Mesenchymal stem cell (in vitro differentiated cells and primary cell): ENCODE data around the gene SUSD2.
A peak's percentile ranks its signal among the peaks of the same experiment; 100 is the strongest.

Experiments
- DNase-seq: peaks from one replicate; pipeline ENCODE4 v3.0.0-alpha.2; 2013
- H2AFZ ChIP-seq: one replicate; pipeline ENCODE4 v1.6.1; 2013; ENCODE audit warnings: low read depth, mild to moderate bottlenecking, control low read depth, inconsistent platforms, low read length, moderate library complexity
- H2AK5ac ChIP-seq: 2 replicates; pipeline ENCODE4 v1.6.1; 2013; ENCODE audit warnings: low read length, moderate library complexity, mild to moderate bottlenecking, inconsistent platforms; ENCODE audit not compliant: severe bottlenecking
- H2BK120ac ChIP-seq: one replicate; pipeline ENCODE4 v1.6.1; 2013; ENCODE audit warnings: low read depth, mild to moderate bottlenecking, inconsistent platforms, low read length, moderate library complexity
- H2BK12ac ChIP-seq, 2 experiments: one replicate each; pipeline ENCODE4 v1.6.1; 2013; ENCODE audit warnings: inconsistent platforms in 2 of 2, low read length in 2 of 2, mild to moderate bottlenecking in 2 of 2, moderate library complexity in 2 of 2, control low read depth in 1 of 2
- H2BK15ac ChIP-seq: one replicate; pipeline ENCODE4 v1.6.1; 2013; ENCODE audit warnings: mild to moderate bottlenecking, low read depth, inconsistent platforms; ENCODE audit not compliant: poor library complexity, severe bottlenecking
- H2BK5ac ChIP-seq: 2 replicates; pipeline ENCODE4 v1.6.1; 2013; ENCODE audit warnings: low read depth, mild to moderate bottlenecking, low read length, control low read depth, inconsistent platforms; ENCODE audit not compliant: poor library complexity, severe bottlenecking
- H3K14ac ChIP-seq, 2 experiments: one replicate each; pipeline ENCODE4 v1.6.1; 2013; ENCODE audit warnings: inconsistent platforms in 2 of 2, low read length in 2 of 2, control low read depth in 1 of 2, mild to moderate bottlenecking in 1 of 2, moderate library complexity in 1 of 2
- H3K18ac ChIP-seq, 2 experiments: one replicate each; pipeline ENCODE4 v1.6.1; 2013; ENCODE audit warnings: inconsistent platforms in 2 of 2, low read length in 2 of 2, control low read depth in 1 of 2, low read depth in 1 of 2, mild to moderate bottlenecking in 1 of 2
- H3K23ac ChIP-seq, 2 experiments: one replicate each; pipeline ENCODE4 v1.6.1; 2013; ENCODE audit warnings: inconsistent platforms in 2 of 2, low read length in 2 of 2, mild to moderate bottlenecking in 2 of 2, moderate library complexity in 2 of 2, control low read depth in 1 of 2
- H3K27ac ChIP-seq: 2 replicates; pipeline ENCODE4 v1.5.1; 2013; ENCODE audit warnings: mild to moderate bottlenecking, moderate library complexity, low read length, control low read depth, inconsistent platforms; ENCODE audit not compliant: poor library complexity, severe bottlenecking
- H3K27me3 ChIP-seq, 2 experiments: 2 replicates each; pipeline versions ENCODE4 v1.6.1 to v1.7.0; 2013; ENCODE audit warnings: low read length in 2 of 2, mild to moderate bottlenecking in 2 of 2, moderate library complexity in 2 of 2, control low read depth in 1 of 2, inconsistent platforms in 1 of 2; ENCODE audit not compliant: control insufficient read depth in 1 of 2, insufficient read depth in 1 of 2
- H3K36me3 ChIP-seq, 2 experiments: 2 replicates each; pipeline versions ENCODE4 v1.6.1 to v1.7.0; 2013; ENCODE audit warnings: low read length in 2 of 2, control low read depth in 1 of 2, inconsistent platforms in 1 of 2, low read depth in 1 of 2, mild to moderate bottlenecking in 1 of 2; ENCODE audit not compliant: insufficient read depth in 2 of 2, control insufficient read depth in 1 of 2
- H3K4ac ChIP-seq, 2 experiments: one replicate each; pipeline ENCODE4 v1.6.1; 2013; ENCODE audit warnings: inconsistent platforms in 2 of 2, low read length in 2 of 2, mild to moderate bottlenecking in 2 of 2, moderate library complexity in 2 of 2, control low read depth in 1 of 2, low read depth in 1 of 2
- H3K4me1 ChIP-seq: 2 replicates; pipeline ENCODE4 v1.6.1; 2013; ENCODE audit warnings: low read depth, low read length, control low read depth; ENCODE audit not compliant: control insufficient read depth, insufficient read depth
- H3K4me2 ChIP-seq: 2 replicates; pipeline ENCODE4 v1.6.1; 2013; ENCODE audit warnings: low read length, mild to moderate bottlenecking, inconsistent platforms; ENCODE audit not compliant: poor library complexity, severe bottlenecking
- H3K4me3 ChIP-seq, 2 experiments: 2 replicates each; pipeline versions ENCODE4 v1.5.1 to v1.7.0; 2013; ENCODE audit warnings: low read length in 2 of 2, mild to moderate bottlenecking in 2 of 2, control low read depth in 1 of 2, low read depth in 1 of 2; ENCODE audit not compliant: insufficient read depth in 1 of 2
- H3K79me1 ChIP-seq: replicated peaks from 2 replicates; pipeline ENCODE4 v1.6.1; 2013; ENCODE audit warnings: mild to moderate bottlenecking, control low read depth, low read length, inconsistent platforms; ENCODE audit not compliant: poor library complexity, severe bottlenecking
- H3K9ac ChIP-seq: 2 replicates; pipeline ENCODE4 v1.7.0; 2013; ENCODE audit warnings: mild to moderate bottlenecking, low read length, moderate library complexity
- H3K9me3 ChIP-seq: 2 replicates; pipeline ENCODE4 v1.7.0; 2013; ENCODE audit warnings: mild to moderate bottlenecking, low read length; ENCODE audit not compliant: control insufficient read depth
- H4K8ac ChIP-seq: one replicate; pipeline ENCODE4 v1.6.1; 2013; ENCODE audit warnings: inconsistent platforms, mild to moderate bottlenecking, low read length, moderate library complexity
- H4K91ac ChIP-seq: one replicate; pipeline ENCODE4 v1.6.1; 2013; ENCODE audit warnings: mild to moderate bottlenecking, low read length, inconsistent platforms
- WGBS: methylation state at CpG from one replicate; pipeline ENCODE4 v1.1.7; 2013; ENCODE audit warnings: mixed read lengths; 5-methylcytosine and 5-hydroxymethylcytosine counted together

SUSD2 gene

GRCh38 chr22:24217384-24217783 lies 36.1 kb downstream of the SUSD2 start:
- Histone ChIP-seq H3K14ac (no peak overlapping the region), H3K4me3 (no peak overlapping the region), H3K4ac (no peak overlapping the region), H3K4me2 (no peak overlapping the region), H4K8ac (no peak overlapping the region), H4K91ac (no peak overlapping the region), H3K27ac (no peak overlapping the region), H2BK15ac (no peak overlapping the region), H2AFZ (no peak overlapping the region), H3K4me1 (no peaks in the 10 kb centered on the region), H2BK12ac (no peak overlapping the region), H3K9ac (no peak overlapping the region), H3K18ac (no peak overlapping the region), H3K79me1 (no peaks in the 10 kb centered on the region), H3K9me3 (no peaks in the 10 kb centered on the region), H2BK120ac (no peak overlapping the region), H3K23ac (no peak overlapping the region), H2AK5ac (no peak overlapping the region), H3K36me3 (peaks cover 6 to 20% of the 10 kb centered on the region in 2 experiments), H3K27me3 (no peaks in the 10 kb centered on the region), H2BK5ac (no peak overlapping the region)
- WGBS: 84% methylated on average over 3 of the region's 3 CpGs
- no peak for DNase-seq

GRCh38 chr22:24219750-24220149 lies 38.5 kb downstream of the SUSD2 start:
- H3K14ac ChIP-seq: no peak overlapping the region
- H2BK120ac ChIP-seq: no peak overlapping the region

GRCh38 chr22:24224468-24224867 lies 43.2 kb downstream of the SUSD2 start:
- no peak overlapping the region for H2BK15ac ChIP-seq
- H3K27ac ChIP-seq: no peak overlapping the region
- no peak overlapping the region for H3K4me3 ChIP-seq
- H3K9ac ChIP-seq: no peak overlapping the region
- no peak overlapping the region for H3K23ac ChIP-seq
- H2BK120ac ChIP-seq: no peak overlapping the region
- H3K79me1 ChIP-seq: no peaks in the 10 kb centered on the region
- H4K91ac ChIP-seq: no peak overlapping the region
- no peak for DNase-seq
- H3K14ac ChIP-seq: peak overlapping the region in 1 of 2 experiments; percentile 14
- H3K36me3 ChIP-seq: peaks cover 21 to 55% of the 10 kb centered on the region in 2 experiments
- no peak overlapping the region for H4K8ac ChIP-seq
- H2AK5ac ChIP-seq: no peak overlapping the region
- no peaks in the 10 kb centered on the region for H3K4me1 ChIP-seq
- H3K4ac ChIP-seq: no peak overlapping the region
- no peak overlapping the region for H2BK5ac ChIP-seq
- peak overlapping the region in 1 of 2 experiments; percentile 57 for H2BK12ac ChIP-seq
- WGBS: no CpG with 5 or more reads among the region's 1 CpG
- H2AFZ ChIP-seq: no peak overlapping the region
- no peaks in the 10 kb centered on the region for H3K27me3 ChIP-seq
- no peak overlapping the region for H3K18ac ChIP-seq
- H3K9me3 ChIP-seq: peaks cover 8% of the 10 kb centered on the region
- H3K4me2 ChIP-seq: no peak overlapping the region

More at GRCh38 chr22:24219750-24220149, 38.5 kb downstream of the SUSD2 start:
- Histone ChIP-seq H2AFZ (no peak overlapping the region), H2BK15ac (no peak overlapping the region), H3K9ac (no peak overlapping the region), H3K4me2 (no peak overlapping the region), H4K8ac (no peak overlapping the region), H3K9me3 (peaks cover 4% of the 10 kb centered on the region), H3K27me3 (no peaks in the 10 kb centered on the region), H3K79me1 (no peaks in the 10 kb centered on the region), H2BK12ac (no peak overlapping the region), H2AK5ac (no peak overlapping the region), H4K91ac (no peak overlapping the region), H3K4ac (no peak overlapping the region), H3K18ac (no peak overlapping the region), H2BK5ac (no peak overlapping the region), H3K4me1 (no peaks in the 10 kb centered on the region), H3K23ac (no peak overlapping the region), H3K27ac (no peak overlapping the region), H3K36me3 (peaks cover 8 to 27% of the 10 kb centered on the region in 2 experiments), H3K4me3 (no peak overlapping the region)
- no peak for DNase-seq
- WGBS: 96% methylated on average over 9 of the region's 9 CpGs

- no peaks in the 10 kb centered on the region for H3K4me1 ChIP-seq
- peaks cover 8% of the 10 kb centered on the region for H3K9me3 ChIP-seq
- H2BK120ac ChIP-seq: no peak overlapping the region
- no peak overlapping the region for H2BK15ac ChIP-seq
- no peak overlapping the region for H4K8ac ChIP-seq
- H2BK5ac ChIP-seq: no peak overlapping the region
- peaks cover 16 to 48% of the 10 kb centered on the region in 2 experiments for H3K36me3 ChIP-seq
- no peak overlapping the region for H3K27ac ChIP-seq
- no peak overlapping the region for H3K4me3 ChIP-seq
- no peak overlapping the region for H3K4ac ChIP-seq
- peak overlapping the region in 1 of 2 experiments; percentile 6 for H2BK12ac ChIP-seq
- H2AFZ ChIP-seq: no peak overlapping the region
- H3K4me2 ChIP-seq: no peak overlapping the region
- DNase-seq: no peak
- no peak overlapping the region for H3K23ac ChIP-seq
- H3K27me3 ChIP-seq: no peaks in the 10 kb centered on the region
- WGBS: 93% methylated on average over 13 of the region's 14 CpGs
- no peak overlapping the region for H3K9ac ChIP-seq
- no peak overlapping the region for H3K14ac ChIP-seq
- no peak overlapping the region for H3K18ac ChIP-seq
- no peak overlapping the region for H4K91ac ChIP-seq
- H2AK5ac ChIP-seq: no peak overlapping the region
- no peaks in the 10 kb centered on the region for H3K79me1 ChIP-seq
Observed at GRCh38 chr22:24225044-24225601, 43.8 kb downstream of the SUSD2 start.
